HL-60/S4 (cell line): ENCODE data around the gene CYBC1.

ENCODE experiments used
- in situ Hi-C: fragments of 300-500 bp; cut with MboI; formaldehyde crosslinking; loops from 2 replicates; pipeline ENCODE4 v1.14.3; 2022; ENCODE audit warnings: low sequenced_read_pairs

CYBC1 gene

DNA sequence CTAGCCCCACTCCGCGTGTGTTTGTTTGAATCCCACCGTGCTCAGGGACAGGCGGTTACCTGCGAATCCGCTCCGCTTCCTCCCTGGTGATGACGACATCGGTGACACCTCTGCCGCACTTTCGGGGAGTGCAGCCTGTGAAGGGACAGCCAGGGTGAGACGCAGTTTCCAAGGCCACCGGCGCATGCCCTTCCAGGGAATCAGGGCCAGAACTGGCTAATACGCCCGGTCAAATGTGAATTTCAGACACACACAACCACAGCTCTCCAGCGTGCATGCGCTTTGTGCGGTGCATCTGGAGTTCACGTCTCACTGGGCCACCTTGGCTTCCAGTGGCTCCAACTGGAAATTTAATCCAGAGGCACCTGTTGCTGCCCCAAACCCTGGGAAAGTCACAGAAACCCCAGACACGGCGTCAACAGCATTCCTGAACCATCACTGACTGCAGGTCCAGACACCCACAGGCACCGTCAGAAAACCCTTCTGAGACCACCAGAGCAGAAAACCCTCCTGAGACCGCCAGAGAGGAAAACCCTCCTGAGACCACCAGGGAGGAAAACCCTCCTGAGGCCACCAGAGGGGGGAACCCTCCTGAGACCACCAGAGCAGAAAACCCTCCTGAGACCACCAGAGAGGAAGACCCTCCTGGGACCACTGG lies 39.0 kb downstream of the CYBC1 start:
- in situ Hi-C loops, result no loop called here

DNA sequence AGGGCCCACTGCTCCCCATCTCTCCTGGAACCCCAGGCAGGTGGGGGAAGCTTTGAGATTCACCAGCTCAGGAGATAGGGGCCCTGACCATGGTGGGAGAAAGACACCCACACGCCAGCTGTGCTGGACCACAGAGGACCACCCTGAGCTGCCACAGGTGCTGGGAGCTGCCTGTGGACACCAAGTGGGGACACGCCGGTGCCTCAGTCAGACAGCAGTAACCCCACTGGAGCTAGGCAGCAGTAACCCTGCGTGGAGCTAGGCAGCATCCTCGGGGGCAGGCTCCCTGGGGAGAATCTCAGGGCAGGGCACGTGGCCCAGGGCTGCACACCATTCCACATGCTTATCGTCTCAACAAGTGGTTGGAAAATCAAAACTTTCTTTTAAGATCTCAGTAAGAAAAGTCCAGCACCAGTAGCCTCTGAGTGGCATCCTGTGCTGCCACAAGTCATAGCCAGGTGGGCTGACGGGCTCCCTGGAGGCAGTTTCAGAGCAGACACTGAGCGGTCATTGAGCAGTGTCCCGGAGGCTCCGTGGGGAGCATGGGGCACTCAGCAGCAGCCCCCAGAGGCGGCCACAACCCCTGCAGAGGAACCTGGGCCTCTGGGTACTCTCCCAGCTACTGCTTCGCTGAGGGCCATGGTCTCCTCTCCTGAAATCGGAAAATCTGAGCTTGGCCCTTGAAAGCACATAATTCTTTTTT lies 40.4 kb downstream of the CYBC1 start:
- in situ Hi-C loops, result no loop called here

DNA sequence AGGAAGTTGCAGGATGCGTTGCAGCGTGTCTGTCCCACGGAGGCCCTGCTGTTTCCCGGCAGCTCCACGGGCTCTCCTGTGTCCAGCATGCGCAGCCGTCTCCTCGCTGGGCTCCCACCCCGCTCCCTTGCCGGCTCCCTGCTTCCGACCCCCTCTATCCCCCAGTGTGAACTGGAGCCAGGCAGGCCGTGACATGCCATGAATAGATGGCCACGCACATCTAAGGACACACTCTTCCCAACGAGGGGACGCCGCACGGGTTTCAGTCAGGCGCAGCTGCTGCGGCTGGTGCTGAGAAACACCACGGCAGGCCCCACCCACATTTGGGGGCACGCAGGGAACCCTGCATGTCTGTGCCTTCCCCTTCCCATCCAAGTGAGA lies 41.6 kb downstream of the CYBC1 start:
- in situ Hi-C loops, result no loop called here

DNA sequence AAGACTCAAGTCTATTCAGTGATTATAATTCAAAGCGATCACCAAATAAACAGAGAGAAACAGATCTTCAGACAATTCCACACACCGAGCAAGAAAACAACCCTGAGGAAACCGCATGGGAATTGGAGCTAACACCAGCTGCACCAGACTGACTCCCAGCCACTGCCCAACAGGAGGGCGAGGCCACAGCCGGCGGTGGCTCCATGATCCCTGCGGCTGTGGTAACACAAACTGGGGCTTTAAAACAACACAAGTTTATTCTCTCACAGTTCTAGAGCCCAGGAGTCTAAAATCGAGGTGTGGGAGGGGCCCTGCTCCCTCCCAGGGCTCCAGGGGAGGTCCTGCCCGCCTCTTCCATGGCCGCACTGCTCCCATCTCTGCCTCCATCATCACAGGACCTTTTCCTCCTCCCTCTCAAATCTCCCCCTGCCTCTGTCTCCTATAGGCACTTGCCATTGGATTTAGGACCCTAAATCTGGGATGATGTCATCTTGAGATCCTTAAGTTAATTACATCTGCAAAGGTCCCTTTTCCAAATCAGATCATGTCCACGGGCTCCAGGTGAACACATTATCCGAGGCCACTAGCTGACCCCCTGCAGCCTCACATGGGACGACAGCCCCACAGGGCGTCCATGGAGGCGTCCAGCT lies 42.1 kb downstream of the CYBC1 start:
- in situ Hi-C loops, result no loop called here

DNA sequence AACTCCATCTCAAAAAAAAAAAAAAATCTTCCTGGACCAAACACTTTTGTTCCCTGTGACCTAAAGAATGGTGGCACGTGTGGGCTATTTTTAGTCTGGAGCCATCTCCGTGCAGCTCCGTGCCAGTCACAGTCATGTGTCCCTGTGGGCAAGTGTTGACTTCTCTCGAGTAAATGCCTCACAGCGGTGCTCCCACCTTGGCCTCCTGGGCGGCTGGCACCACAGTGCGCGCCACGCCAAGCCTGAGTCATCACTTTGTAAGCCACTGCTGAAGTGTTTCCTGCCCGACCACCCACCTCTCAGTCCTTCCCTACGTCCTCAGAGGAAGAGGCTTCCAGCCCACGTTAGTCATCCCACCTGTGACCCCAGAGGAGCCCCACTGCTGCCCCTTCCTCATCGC lies 43.3 kb downstream of the CYBC1 start:
- in situ Hi-C loops, result no loop called here

DNA sequence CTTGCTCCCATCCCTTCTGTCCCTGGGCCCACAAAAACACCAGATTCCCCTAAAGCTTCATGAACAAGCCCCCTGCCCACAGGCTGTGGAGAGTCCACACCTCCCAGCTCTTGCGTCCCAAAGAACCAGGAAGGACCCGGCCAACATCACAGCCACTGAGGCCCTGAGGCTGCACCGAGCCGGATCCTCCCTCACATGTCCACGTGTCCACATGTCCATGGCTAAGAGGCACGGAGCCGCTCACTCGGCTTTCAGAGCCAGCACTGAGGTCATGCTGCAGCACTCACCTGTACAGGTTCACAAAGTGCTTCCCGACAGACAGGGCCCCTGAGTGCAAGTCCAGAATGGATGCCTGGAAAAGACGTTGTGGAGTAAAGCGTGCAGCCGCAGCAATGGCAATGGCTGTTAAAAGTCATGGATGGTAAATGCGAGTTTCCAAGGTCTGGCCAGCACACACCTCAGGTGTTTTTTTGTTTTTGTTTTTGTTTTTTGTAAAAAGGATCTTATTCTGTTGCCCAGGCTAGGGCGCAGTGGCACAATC lies 44.4 kb downstream of the CYBC1 start:
- in situ Hi-C loops, result no loop called here

DNA sequence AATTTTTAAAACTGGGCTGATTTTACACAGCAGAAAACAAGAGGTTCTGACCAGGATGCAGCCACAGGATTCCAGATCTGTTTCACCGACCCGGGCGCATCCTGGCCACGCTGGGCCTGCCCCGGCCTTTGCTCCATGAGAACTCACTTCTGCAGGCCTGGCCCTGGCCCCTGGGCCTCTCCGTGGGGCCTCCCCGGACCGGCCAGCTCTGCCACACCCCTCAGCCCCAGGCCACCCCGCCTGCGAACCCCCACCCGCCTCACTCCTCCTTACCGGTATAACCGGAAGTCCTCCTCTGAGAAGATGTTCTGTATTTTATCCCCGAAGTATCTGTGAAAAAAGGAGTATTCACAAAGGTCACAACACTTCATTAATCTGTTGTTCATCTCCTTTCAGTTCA lies 45.5 kb downstream of the CYBC1 start:
- in situ Hi-C loops, result no loop called here

DNA sequence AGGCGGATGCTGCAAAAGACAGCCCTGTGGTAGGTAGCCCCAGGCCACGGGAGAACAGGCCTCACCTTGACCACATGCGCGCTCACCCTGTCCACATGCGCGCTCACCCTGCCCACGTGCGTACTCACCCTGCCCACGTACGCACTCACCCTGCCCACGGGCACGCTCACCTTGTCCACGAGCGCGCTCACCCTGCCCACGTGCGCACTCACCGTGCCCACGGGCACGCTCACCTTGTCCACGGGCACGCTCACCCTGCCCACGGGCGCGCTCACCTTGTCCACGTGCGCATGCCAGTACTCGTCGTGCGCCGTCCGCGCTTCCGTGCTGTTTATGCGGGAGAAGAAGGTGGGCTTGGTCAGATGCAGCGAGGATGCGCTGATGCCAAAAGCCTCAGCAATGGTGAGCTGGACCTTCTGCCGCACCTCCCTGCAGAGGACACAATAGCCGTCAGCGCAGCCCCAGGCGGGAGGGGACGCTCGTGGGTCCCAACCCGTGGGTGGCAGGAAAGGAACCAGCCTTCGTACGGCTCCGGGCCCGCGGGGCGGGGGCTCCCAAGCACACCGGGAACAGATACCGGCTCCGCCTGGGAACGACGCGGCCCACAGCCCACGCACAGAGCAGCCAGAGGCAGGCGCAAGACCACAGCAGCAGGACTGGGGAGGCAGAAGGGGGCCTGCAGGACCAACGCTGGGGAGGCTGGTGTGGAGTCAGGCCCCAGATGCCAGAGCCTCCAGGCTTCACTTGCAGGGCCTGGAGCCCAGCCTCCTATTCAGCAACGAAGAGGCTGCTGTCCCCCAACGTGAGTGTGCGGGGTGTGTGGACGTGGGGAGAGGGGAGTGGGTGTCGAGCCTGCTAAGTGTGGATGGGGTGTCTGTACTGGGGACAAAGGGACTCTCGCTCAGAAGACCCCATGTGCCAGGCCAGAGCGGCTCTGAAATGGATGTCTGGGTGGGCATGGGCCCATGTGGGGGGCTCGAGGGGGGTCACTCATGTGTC lies 46.6 kb downstream of the CYBC1 start:
- in situ Hi-C loops, result no loop called here

DNA sequence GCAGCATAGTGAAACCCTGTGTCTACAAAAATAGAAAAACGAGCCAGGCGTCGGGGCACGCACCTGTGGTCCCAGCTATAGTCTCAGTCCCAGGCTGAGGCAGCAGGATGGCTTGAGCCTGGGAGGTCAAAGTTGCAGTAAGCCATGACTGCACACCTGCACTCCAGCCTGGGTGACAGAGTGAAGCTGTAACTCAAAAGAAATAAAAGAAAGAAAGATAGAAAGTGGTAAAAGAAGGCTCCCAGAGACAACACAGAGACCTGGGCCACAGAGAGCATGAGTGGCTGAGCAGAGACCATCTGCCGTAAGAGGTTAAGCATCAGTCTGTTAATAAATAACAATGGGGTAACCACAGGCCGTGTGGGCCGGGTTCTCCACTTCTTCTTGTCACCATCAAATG lies 47.7 kb downstream of the CYBC1 start:
- in situ Hi-C loops, result no loop called here

DNA sequence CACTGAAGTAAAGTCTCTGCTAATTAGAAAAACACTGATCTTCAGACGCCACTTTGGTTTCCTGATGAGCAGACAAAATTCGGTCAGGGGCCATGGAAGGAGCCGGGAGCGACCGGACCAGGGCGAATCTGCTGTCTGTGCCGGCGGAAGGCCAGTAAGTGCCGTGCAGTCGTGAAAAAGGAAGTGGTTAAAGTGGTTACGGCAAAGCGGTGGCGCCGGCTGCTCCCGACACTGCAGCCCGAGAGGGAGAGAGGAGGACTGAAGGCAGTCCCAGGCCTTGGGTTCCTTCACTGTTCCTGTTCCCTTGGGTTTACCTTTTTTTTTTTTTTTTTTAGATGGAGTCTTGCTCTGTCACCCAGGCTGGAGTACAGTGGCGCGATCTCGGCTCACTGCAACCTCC lies 49.7 kb downstream of the CYBC1 start:
- in situ Hi-C loops, result no loop called here

DNA sequence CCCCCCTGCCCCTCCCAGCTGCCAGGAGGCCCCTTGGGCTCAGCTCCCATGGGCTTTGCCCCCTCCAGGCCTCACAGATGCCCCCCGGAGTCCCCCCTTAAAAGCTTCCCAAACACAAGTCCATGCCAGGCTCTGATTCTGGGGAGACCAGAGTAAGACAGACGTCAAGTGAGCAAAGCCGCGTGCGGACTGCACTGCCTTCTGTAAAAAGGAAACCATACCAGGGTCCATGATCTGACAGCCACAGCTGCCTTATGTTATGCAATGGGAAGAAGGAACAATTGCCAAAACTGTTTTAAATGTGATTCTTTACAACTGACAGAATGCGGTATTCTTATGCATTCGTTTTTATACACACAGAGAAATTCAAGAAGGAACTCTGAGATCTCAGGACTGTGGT lies 50.3 kb downstream of the CYBC1 start:
- in situ Hi-C loops, result no loop called here

DNA sequence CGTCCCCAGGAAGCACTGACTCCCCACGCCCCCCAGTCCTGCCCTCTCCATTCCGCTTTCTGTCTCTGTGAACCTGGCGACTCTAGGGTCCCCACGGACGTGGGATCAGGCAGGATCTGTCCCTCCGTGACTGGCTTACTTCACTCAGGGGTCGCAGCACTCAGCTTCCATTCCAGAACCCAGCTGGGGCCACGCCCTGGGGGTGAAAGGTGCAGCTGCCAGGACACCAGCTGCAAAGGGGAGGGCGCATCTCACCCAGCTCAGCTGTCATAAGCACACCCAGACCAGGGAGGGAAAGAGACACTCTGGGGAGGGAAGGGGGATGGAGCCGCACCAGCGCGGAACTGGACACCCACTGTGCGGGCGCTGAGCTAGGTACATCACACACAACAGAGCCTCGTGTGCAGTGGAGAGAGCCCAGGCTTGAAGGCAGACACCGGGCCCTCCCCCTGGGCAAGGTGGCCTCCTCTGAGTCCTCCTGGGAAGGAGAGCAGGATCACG lies 50.9 kb downstream of the CYBC1 start:
- in situ Hi-C loops, result no loop called here

DNA sequence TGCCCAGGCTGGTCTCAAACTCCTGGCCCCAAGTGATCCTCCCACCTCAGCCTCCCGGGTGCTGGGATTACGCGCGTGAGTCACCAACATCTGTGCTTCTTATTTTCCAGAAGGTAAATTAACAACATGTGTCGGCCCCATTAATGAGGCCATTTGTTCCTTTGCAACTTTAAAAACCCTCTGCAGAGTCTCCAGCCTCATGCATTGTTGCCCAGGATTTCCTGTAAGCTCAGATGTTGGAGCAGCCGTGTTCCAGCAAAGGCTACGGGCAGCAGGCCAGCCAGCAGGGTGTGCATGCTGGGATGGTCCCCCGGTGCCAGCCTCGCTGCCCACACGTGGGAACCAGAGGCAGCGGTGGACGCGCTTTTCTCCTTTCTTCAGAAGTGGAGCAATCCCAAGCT lies 51.5 kb downstream of the CYBC1 start:
- in situ Hi-C loops, result no loop called here

DNA sequence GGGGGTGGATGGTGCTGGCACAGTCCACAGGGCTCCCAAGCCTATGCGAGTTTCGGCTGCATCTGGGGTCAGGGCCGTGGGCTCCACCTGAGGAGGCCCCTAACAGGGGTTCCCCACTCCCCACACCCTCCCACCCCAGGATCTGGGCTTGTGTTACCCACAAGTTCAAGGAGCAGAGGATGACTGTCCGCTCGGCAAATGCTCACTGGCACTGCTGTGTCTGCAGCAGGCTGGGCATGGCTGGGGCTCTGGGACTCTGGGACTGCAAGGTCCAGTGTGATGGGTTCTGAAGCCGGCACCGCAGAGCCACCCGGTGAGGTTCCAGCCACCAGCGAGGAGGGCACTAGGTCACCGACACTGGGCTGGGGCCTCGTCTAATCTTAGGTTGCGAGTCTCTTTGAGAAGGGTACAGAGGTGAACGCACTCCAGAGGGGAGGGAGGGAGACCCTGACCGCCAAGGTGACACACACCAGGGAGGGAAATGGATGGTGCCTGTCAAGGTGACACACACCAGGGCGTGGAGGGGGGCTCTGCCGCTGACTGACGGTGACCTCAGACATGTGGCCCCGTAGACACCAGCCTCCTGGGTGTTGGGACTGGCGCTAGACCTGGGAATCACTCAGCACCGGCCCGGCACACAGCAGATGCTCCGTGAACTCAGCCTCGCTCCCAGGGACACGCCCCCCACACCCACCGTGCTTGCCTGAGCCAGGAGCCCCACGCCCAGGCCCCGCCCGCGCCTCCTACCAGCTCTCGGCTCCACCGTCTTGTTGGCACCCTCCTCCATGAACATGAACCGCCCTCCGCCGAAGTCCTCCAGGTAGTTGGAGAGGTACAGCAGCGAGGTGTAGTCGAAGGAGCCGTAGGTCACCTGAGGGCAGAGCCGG lies 52.9 kb downstream of the CYBC1 start:
- in situ Hi-C loops, result no loop called here

DNA sequence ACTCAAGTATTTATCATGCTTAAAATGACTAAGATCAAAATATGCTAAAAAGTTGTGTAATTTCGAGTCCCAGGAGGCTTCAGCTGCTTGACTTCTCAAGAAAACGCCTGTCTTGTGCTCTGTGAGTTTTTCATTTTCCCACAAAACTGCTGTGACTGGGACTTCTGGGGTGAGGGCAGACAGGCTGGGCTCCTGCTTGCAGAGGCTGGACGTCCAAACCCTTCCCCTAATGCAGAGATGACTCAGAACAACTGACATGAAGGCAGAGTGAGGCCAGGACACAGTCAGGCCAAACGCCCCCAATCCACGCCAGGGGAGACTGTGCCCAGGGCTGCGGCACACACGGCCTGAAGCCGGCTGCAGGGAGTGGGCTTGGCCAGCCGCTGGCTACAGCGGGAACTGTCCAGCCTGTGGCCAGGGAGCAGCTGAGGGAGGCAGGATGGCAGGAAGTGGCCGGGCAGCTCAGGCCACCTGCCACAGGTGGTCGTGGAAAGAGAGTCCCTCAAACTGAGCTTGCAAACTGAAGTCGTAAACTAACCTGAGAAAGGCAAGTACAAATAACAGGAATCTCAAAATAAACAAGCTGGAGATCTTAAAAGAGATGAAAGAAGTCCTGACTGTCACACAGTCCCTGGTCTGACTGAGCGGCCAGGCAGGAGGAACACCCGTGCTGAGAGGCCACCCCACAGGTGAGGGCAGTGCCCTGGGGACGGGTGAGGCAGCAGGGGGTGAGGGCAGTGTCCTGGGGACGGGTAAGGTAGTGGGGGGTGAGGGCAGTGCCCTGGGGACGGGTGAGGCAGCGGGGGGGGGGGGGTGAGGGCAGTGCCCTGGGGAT lies 53.7 kb downstream of the CYBC1 start:
- in situ Hi-C loops, result no loop called here

DNA sequence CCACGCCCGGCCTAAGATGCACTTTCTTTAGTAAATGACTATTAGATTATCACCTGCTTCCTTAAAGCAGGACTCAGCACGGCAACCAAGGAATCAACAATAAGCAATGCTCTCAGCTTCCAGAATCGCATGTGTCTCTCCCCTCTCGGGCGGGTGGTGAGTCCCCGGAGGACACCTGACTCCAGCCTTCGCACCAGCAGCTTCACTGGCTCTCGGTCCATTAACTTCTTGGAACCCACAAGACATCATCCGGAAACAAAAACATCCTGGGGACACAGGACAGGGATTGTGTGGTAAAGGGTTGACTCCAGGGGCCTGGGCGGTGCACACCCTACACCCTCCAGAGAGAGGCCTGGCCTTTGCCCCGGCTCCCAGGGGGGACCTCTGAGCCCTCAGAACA lies 56.3 kb downstream of the CYBC1 start:
- in situ Hi-C loops, result no loop called here

DNA sequence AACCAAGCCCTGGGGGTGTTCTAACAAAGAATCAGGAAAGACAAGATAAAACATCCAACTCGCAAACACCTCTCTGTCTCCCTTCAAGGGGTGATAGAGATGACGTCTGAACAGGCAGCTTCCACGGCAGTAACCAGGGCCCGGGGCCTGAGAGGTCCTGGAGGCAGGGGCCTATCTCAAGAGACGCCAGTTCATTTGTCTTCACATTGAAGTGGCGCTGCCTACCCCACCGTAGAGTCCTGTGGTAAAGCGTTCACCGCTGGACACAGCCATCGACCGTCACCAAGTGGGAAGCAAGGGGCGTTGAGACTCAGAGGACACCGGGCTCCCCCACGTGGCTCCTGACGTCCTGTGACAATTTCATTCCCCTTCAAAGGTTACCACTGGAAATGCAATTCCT lies 57.6 kb downstream of the CYBC1 start:
- in situ Hi-C loops, result no loop called here
